ENCODE results near the gene AKAP9.
A peak's percentile ranks its signal among the peaks of the same experiment; 100 is the strongest.
"Not testable (repeated sequence)": the region's sequence is repeated elsewhere in the genome, so short reads cannot be mapped to it uniquely, and the experiment has no call there.

The AKAP9 gene

DNA sequence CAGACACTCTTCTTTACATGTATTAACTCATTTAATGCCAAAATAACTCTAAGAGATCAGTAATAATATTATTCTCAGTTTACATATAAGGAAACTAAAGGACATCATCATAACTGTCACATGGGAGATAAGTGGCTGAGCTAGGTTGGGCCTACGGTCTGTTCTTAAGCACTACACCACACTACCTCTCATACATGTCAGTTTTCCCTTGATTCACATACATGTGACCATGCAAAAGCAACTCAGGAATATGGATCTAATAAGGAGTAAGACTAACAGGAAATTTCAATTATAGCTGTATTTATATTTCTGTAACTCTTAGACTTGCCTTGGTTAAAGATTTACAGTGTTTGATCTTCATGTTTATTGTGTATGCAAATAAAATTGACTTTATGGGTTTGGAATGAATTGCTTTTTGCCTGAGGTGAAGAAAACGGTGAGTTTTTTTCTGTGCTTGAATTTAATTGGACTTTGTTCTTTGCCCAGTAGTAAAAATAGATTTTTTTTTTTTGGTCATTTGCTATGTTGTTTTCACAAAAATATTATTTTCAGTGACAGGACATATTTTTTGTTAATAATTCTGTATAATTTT lies 123.9 kb downstream of the AKAP9 start:
- no peak for DNase-seq (ENCODE audit: low spot score)

DNA sequence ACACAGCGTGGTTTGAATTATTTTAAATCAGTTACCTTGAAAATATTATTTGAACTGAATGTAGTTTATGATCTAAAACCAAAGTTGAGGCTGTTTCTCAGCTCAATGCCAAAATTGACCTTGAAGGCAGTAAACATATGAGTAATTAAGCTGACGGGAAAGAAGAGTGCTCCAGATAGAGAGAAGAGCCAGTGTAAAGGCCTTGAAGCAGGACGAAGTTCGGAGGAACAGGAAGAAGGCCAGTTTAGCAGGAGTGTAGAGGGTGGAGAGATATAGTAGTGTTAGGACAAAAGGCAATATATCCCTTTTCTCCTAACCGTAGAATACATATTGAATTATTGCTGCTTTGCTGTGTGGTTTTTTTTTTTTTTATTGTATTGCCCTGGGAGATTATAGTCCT lies 130.4 kb downstream of the AKAP9 start:
- DNase-seq (ENCODE audit: low spot score) = no peak

DNA sequence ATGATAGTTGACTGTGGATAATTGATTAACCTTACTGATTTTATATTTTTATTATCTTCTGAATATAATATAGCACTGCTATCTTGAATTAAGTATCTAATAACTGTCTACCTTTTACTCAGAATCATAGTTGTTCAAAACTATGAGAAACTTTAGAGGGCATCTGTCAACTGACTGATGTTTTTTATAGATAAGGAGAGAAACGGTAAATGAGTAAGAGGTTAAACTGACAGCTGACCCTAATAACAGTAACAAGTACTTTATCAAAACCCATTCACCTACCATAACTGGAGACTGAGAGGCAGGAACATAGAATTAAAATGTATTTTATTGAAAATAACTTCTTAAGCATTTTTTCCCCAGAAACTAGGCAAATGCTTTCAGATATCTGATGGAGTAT lies 131.5 kb downstream of the AKAP9 start:
- no peak for DNase-seq (ENCODE audit: low spot score)

DNA sequence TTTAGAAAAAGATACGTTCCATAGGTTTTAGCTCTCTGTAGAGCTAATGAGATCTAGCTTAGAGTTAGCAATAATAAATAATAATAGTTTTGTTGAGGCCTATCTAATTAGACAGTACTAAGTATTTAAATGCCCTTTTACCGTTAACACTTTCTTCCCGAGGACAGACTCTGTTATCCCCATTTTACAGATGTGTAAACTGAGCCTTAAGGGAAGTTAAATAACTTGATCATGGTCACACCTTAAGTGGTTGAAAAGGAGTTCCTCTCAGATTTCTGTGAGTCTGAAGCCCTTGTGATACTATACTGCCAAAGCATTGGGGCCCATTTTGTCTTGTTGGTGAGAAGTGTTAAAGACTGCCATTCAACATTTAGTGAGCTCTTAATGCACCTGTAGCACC lies 132.0 kb downstream of the AKAP9 start:
- no peak for DNase-seq (ENCODE audit: low spot score)

DNA sequence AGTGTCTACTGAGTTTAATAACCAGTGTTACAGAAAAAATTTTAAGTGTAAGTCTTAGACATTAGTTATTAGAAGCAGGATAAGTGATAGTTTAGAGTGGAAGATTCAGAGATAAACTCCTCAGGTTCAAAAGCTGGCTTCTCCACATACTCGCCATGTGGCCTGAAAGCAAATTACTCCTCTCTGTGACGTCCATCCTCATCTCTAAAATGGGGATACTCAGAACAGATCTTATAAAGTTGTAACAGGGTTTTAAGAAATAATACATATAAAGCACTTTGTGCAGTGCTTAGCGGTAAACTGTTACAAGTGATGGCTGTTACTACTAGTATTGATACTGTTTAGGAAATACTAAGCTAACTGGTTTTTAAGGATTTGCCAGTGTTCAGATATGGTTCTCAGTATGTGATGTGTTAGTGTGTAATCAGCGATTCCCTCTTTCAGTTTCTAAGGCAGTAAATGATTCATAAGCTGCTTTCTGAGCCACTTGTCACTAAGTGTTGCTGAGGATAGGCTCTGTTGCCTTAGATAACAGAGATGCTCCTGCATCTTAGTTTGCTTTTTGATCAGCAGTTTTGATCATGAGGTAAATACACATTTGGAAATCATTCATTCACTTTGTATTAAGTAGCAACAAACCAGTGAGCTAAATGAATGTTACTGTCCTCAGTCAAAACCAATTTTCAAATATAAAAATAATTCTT lies 134.9 kb downstream of the AKAP9 start:
- no peak for DNase-seq (ENCODE audit: low spot score)

DNA sequence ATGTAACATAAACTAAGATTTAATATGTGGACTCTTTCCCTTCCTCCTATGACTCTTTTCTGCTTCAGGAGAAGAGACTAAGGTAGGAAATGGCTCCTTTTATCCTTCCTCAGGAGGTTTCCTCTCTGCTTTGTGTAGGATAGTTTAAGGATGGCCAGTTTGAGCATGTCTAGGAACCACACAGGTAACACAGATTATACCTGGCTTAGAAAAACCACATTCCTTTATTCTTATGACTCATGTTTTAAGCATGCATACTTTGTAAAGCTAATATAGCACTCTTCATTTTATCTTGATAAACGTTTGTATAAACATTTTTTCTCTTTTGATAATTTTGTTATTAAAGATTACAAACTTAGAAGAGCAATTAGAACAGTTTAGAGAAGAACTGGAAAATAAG lies 135.8 kb downstream of the AKAP9 start:
- peak; percentile 74 for DNase-seq (ENCODE audit: low spot score)

DNA sequence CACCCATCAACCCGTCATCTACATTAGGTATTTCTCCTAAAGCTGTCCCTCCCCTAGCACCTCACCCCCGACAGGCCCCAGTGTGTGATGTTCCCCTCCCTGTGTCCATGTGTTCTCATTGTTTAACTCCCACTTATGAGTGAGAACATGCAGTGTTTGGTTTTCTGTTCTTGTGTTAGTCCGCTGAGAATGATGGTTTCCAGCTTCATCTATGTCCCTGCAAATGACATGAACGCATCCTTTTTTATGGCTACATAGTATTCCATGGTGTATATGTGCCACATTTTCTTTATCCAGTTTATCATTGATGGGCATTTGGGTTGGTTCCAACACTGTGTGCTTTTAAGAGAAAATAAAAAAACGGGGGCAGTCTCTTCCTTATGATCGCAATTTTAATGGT lies 143.3 kb downstream of the AKAP9 start:
- DNase-seq (ENCODE audit: low spot score) = not testable (repeated sequence)

DNA sequence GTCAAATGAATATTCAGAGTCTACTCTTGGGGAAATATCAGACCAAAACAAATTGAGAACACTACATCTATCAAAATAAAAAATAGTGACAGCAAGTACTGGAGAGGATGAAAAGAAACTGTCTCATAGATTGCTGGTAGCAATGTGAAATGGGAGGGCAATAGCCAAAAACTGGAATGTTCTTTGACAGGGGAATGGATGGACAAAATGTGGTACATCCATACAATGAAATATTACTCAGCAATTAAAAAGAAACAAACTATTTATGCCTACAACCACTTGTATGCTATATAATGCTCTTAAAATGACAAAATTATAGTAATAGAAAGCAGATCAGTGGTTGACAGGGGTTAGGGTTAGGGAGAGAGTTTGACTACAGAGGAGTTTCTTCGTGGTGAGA lies 147.6 kb downstream of the AKAP9 start:
- no peak for DNase-seq (ENCODE audit: low spot score)

DNA sequence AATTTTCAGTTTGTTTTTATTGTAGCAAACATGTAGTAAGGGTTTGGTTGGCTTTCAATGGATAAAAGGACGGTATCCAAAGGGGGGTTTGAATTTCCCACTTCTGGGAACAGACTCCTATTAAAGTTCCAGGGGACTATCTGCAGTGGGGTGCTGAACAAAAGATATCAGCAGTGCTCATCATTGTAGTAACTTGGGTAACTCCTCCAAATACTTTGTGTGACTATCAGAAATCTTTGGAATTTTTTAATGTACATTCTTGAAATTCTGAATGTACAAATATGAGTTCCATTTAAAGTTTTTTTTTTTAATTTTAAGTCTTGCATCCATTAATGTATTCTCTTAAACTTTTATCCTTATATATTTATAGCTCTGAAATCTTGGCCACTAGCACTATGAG lies 151.5 kb downstream of the AKAP9 start:
- no peak for DNase-seq (ENCODE audit: low spot score)

DNA sequence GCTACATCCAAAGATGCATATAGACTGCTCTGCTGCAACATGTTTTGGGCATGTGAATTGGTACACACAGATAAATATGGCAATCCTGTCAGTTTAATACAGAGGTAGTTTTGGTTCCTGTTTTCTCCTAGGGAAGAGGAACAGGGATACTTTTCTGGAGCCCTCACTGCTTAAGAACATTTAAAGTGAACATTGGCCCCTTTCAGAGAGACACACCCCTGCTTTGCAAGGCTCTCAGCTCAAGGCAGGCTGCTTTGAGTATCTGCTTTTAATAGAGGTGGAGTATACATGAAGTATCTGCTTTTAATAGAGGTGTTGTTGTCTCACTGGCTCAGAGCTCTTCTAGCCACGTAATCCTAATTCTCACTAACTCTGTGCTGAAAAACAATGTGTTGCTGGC lies 154.7 kb downstream of the AKAP9 start:
- no peak for DNase-seq (ENCODE audit: low spot score)

DNA sequence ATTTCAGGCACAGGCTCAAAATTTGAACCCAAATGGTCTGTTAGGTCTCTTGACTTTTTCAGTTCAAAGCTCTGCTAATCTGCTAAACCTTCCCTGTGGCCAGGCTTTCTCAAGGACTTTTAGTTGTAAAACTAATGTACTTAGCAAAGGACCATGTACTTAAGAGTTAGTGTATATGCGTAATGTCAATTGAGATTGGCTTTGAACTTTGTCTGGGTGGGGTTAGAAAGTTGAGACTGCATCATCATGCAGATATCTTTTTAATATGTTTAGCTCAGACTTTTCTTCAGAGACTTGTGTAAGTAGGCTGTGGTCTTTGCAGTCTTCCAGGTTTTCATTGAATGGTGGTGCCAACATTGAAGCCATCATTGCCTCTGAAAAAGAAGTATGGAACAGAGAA lies 159.9 kb downstream of the AKAP9 start:
- no peak for DNase-seq (ENCODE audit: low spot score)

DNA sequence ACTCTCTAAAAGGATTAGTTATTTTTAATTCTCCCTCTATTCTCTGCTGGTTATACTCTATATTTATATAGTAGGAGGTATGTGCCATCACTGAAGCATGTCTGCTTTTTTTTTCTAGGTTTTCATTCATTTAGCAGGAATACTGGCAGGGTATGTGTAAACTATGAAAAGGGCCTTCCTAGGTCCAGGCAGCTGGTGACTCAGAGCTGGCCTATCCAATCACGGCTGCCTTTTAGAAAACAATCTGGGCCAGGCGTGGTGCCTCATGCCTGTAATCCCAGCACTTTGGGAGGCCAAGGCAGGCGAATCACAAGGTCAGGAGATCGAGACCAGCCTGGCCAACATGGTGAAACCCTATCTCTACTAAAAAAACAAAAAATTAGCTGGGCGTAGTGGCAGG lies 162.2 kb downstream of the AKAP9 start:
- not testable (repeated sequence) for DNase-seq (ENCODE audit: low spot score)

DNA sequence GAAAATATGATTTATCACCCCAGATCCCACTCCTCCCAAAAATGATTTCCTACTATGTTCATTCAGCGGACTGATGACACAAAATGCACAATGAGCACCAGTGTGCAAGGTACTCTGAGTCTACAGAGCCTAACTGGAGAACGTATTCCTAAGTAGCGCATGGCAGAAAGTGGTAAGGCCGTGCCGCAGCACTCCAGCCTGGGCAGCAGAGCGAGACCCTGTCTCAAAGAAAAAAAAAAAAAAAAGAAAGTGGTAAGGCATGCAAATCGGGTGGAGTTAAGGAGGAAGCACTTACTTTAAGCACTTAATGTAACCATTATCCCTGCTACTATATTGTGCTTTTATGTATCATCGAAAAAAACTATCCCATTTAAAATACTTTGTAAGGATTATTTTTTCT lies 168.2 kb downstream of the AKAP9 start:
- DNase-seq (ENCODE audit: low spot score) = no peak

DNA sequence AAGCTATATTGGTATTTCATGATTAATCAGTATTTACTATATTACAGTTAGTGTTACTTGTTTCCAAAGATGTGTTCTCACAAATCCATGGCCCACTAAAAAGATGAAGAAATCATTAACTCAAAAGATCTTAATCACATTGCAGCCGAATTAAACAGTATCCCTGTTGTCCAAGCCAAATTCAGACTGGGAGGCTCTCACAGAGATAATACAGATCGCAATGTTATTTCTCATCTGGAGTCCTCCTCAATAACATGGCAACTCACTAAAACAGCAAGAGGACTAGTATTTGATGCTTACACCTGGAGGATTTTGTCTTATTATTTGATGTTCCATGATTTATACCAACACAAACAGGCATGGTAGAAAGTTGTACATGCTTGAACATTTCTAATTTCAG lies 170.2 kb downstream of the AKAP9 start:
- no peak for DNase-seq (ENCODE audit: low spot score)

DNA sequence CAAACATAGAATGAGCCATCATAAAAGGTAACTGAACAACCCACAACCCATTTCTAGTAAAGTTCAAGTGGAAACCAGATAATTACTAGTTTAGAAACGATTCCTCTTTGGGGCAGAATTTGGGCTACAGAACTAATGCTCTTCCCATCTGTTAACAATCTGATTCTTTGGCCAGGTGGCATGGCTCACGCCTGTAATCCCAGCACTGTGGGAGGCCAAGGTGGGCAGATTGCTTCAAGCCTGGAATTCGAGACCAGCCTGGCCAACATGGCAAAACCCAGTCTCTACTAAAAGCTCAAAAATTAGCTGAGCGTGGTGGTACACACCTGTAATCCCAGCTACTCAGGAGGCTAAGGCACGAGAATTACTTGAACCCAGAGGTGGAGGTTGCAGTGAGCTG lies 175.2 kb downstream of the AKAP9 start:
- no peak for DNase-seq (ENCODE audit: low spot score)

DNA sequence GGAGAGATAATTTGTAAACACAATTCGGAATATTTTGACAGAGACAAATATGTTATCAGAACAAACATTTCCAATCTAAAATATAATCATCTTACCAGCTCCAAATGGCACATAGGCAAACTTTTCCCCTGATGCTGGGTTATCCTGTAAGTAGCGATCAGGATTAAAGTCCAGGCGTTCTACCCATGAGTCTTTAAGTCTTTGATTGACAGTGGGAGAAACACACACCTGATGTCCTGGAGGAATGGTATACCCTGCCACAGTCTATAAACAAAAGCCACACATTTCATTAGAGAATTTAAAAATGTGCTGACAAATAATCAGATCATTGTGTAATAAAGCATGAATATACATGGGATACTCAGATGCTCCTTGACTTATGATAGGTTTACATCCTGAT lies 176.3 kb downstream of the AKAP9 start:
- no peak for DNase-seq (ENCODE audit: low spot score)

DNA sequence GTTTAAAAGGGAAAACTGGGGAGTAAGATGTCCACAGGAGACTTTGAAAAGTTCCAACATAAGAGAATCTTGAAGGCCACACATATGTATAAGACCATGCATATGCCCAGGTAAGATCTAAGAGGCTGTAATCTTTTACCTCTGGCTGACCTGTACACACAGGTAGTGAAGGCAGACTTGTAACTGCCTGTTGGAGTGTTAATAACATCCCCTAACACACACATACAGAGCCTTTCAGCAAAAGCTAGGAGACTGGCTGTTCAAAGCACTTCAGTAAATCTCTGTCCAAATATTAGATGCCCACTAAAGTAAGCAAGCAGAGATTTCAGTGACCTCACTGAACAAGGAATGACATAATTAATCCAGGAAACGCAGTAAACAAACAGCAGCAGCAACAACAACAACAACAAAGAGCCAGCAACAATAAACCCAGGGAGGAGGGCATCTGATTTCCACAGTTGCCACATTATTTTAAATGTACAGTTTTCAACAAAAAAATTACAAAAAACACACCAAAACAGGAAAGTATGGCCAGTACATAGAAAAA lies 178.6 kb downstream of the AKAP9 start:
- no peak for DNase-seq (ENCODE audit: low spot score)

DNA sequence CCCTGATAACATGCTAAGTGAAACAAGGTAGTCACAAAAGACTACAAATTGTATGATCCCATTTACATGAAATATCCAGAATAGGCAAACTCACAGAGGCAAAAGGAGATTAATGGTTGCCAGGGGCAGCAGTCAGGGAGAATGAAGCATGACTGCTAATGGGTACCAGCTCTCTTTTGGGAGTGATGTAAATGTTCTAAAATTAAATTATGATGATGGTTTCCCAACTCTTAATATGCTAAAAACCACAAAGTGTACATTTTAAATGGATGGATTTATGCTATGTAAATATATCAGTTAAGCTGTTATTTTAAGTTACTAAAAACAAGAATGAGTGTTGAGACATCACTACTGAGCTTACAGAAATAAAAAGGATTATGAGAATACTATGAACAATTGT lies 181.0 kb downstream of the AKAP9 start:
- DNase-seq (ENCODE audit: low spot score) = no peak

DNA sequence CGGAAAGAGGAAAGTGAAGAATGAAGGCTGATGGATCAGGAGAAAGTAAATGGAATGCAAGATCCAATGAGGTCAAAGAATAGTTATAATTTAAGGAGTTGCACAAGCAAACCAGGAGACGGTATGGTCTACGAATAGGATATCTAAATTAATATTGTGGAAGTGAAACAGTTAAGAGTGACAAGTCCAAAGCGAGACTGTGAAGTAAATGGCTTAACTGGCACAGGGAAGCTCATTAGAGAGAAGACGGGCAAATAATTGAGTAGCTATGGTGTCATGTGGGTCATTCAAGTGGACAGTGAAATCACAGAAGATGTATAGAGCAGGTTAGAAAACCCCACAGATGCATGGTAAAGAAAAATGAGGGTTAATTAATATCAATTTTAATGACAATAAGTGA lies 190.4 kb downstream of the AKAP9 start:
- DNase-seq (ENCODE audit: low spot score) = no peak

DNA sequence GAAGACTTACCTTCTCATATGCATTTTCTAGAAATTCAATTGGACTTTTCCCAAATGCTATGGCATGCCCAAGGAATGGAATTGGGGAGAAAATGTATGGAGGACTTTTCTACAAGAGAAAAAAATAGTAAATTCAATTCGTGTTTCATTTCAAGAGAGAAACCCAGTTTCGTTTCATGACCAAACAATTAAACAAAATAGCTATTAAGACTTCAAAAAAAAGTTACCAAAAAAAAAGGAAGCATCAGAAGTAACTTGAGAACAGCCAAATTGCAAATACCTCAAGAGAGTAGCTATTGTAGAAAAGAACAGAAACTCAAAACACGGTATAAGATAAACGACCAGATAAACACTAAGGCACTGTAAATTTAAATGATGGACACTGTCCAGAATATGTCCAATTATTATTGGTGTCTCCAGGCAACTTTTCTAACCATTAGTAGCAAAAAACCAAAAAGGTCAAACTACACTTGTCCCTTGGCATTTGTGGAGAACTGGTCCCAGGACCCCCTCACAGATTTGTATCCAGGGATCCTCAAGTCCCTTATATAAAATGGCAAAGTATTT lies 191.2 kb downstream of the AKAP9 start:
- no peak for DNase-seq (ENCODE audit: low spot score)

DNA sequence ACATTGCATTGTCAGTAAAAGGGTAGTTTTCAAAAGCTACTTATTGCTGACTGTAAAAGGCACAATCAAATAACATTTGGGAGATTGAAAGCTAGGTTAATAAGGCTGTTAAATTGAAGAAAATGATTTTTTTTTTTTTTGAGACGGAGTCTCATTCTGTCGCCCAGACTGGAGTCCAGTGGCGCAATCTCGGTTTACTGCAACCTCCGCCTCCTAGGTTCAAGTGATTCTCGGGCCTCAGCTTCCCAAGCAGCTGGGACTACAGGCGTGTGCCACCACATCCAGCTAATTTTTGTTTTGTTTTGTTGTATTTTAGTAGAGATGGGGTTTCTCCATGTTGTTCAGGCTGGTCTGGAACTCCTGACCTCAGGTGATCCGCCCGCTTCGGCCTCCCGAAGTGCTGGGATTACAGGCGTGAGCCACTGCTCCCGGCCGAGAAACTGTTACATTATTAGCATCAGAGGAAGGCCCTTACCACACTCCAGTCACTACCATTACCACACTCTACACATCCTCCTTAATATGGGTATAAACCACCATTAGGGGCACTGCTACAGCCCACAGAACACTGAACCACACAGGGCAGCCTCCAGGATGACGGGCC lies 192.6 kb downstream of the AKAP9 start:
- peak; percentile 78 for DNase-seq (ENCODE audit: low spot score)

DNA sequence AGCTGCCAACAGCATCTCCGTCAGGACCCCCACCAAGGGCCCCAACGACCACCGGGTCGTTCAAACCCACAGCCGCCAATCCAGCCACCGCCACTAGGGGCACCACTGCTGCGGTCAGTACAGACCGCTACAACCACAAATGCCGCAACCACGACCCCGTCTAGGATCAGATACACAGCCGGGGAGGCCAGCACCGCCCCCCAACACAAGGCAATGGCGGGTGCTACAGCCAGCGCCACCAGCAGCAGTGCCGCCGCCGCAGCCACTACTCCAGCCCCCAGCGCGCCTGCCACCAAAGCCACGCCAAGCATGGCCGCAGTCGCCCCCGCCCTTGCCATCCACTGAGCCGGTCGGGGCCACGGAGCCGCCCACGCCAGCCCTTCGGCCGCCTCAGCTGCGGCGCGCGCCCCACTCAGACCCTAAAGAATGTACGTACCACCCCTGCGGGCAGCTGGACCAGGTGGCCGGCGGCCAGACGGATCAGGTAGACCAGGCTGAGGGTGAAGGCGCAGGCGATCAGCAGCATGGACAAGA lies 193.1 kb downstream of the AKAP9 start:
- DNase-seq (ENCODE audit: low spot score) = no peak
